CD4-positive, alpha-beta T cell (primary cell): ENCODE data around the gene LLGL2. TPM values are rescaled to one million over a fixed set of nuclear protein-coding genes. Genes with fewer than 3 reads are reported as not detected.

Experiments used
- ATAC-seq: fragments of 200-7000 bp; cut with Tn5 transposase; one replicate; pipeline ENCODE4 v1.10.0; 2022; ENCODE audit warnings: mild to moderate bottlenecking; ENCODE audit not compliant: poor library complexity
- CTCF ChIA-PET: fragments of 350-600 bp; sonication (Branson Sonifier 250); formaldehyde crosslinking; loops from one replicate; lab custom pipeline; 2021; ENCODE audit warnings: antibody characterized with exemption, inconsistent platforms; lab: Charles Lee
- POLR2A ChIA-PET: fragments of 350-600 bp; sonication (Branson Sonifier 250); formaldehyde crosslinking; loops from one replicate; lab custom pipeline; 2021; ENCODE audit warnings: antibody characterized with exemption, inconsistent platforms; lab: Charles Lee
- DNase-seq, 14 experiments: peaks; one replicate each; pipeline ENCODE4 v3.0.0-alpha.2; 2013 to 2020; ENCODE audit warnings: mixed read lengths in 2 of 14
- H3K27ac ChIP-seq, 2 donors: one replicate each; pipeline versions ENCODE4 v1.5.1 to v1.7.0; 2013; ENCODE audit warnings: low read length in 2 of 2, low read depth in 1 of 2, mild to moderate bottlenecking in 1 of 2
- H3K27me3 ChIP-seq, 2 experiments: 1 replicate in 1 of 2; 2 replicates in 1 of 2; pipeline versions ENCODE4 v1.6.1 to v1.7.0; 2013; ENCODE audit warnings: low read length in 2 of 2, control low read depth in 1 of 2, mild to moderate bottlenecking in 1 of 2, moderate library complexity in 1 of 2; ENCODE audit not compliant: insufficient read depth in 2 of 2, control insufficient read depth in 1 of 2
- H3K36me3 ChIP-seq: one replicate; pipeline ENCODE4 v1.6.1; 2013; ENCODE audit warnings: low read length, control low read depth; ENCODE audit not compliant: insufficient read depth
- H3K4me1 ChIP-seq: one replicate; pipeline ENCODE4 v1.6.1; 2013; ENCODE audit warnings: low read length, control low read depth; ENCODE audit not compliant: insufficient read depth
- H3K4me3 ChIP-seq: one replicate; pipeline ENCODE4 v1.5.1; 2013; ENCODE audit warnings: mild to moderate bottlenecking, low read length, moderate library complexity
- H3K9me3 ChIP-seq, 2 experiments: 1 replicate in 1 of 2; 2 replicates in 1 of 2; pipeline versions ENCODE4 v1.6.1 to v1.7.0; 2013; ENCODE audit warnings: low read length in 2 of 2, mild to moderate bottlenecking in 2 of 2, control low read depth in 1 of 2, moderate library complexity in 1 of 2; ENCODE audit not compliant: control insufficient read depth in 1 of 2, insufficient read depth in 1 of 2
- H3K27ac Mint-ChIP-seq: one replicate; pipeline ENCODE4 v1.8.0; 2020; ENCODE audit warnings: mixed read lengths
- H3K27me3 Mint-ChIP-seq: one replicate; pipeline ENCODE4 v1.8.0; 2021; ENCODE audit warnings: mixed read lengths
- H3K36me3 Mint-ChIP-seq: one replicate; pipeline ENCODE4 v1.8.0; 2021; ENCODE audit warnings: low read depth, mixed read lengths
- H3K4me1 Mint-ChIP-seq: one replicate; pipeline ENCODE4 v1.8.0; 2021; ENCODE audit warnings: low read depth, mixed read lengths
- H3K4me3 Mint-ChIP-seq: one replicate; pipeline ENCODE4 v1.8.0; 2020; ENCODE audit warnings: mild to moderate bottlenecking, mixed read lengths
- H3K9me3 Mint-ChIP-seq: one replicate; pipeline ENCODE4 v1.8.0; 2020; ENCODE audit warnings: mixed read lengths
- CTCF ChIP-seq: fragments of 200-600 bp; IDR thresholded peaks from one replicate; pipeline ENCODE4 v1.8.0; 2022; ENCODE audit warnings: antibody characterized with exemption, mild to moderate bottlenecking
- intact Hi-C, 2 experiments: fragments of 100-400 bp; cut with DNase I in 1 of 2; cut with micrococcal nuclease in 1 of 2; formaldehyde crosslinking; loops; one replicate each; pipeline versions ENCODE4 v1.15.1 to v1.9.0; 2023 to 2025; cut with DNase I, micrococcal nuclease
- total RNA-seq, 174 experiments: library from RNA in 2 of 174; stranded (reverse) in 2 of 174; gene quantifications; one replicate each; pipeline ENCODE4 v1.2.3 and lab custom pipeline; 2021 to 2026

The LLGL2 gene
- total RNA-seq, 2 experiments from 2014 or later, result 31.2 to 34.2 TPM

DNA sequence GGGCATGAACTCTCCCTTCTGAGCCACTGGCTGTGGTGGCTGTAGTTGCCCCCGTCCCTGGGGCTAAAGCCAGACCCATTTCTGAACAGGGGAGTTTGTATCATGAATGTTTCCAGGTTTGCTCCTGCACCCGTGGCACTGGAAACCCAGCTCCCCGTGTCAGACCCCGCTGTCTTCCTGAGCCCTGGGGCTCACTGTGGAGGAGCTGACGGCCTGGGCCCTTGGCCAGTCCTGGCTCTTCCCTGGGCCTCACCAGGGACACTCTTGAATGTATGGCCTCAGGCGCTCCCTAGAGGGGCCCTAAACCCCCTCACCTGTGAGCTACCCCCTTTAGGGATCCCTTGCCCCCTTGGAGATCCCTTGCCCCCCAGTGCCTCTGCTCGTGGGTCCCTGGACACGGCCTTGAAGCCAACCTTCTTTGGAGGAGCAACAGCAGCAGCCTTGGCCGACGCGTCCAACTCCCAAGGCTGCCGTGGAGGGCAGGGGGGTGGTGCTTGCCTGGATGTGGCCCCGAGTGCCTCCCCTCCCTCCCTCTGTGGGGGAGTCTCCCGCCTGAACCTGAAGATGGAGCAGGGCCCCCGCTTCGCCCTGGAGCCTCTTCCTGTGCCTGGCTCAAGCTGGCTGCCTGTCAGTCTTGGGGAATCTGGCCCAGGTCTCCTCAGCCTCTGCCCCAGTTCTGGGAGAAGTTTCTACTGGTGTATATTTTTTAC, 26.0 kb upstream of the LLGL2 start:
- no peaks in the 10 kb centered on the region for H3K9me3 Mint-ChIP-seq
- no peak for DNase-seq
- H3K4me1 Mint-ChIP-seq, result peaks cover 9% of the 10 kb centered on the region
- ATAC-seq, result no peak
- intact Hi-C loops, result no loop called here
- peaks cover 40% of the 10 kb centered on the region for H3K36me3 Mint-ChIP-seq
- H3K36me3 ChIP-seq, result peaks cover 36% of the 10 kb centered on the region
- H3K4me3 Mint-ChIP-seq, result no peak overlapping the region
- H3K9me3 ChIP-seq, result no peaks in the 10 kb centered on the region
- H3K27me3 Mint-ChIP-seq, result no peaks in the 10 kb centered on the region
- peaks cover 9% of the 10 kb centered on the region for H3K4me1 ChIP-seq
- no peak overlapping the region for H3K4me3 ChIP-seq
- ChIA-PET POLR2A (interaction anchor here (0.7 kb wide), 2 partner anchors 12 to 43 kb away, joined by 3 read pairs; partner anchors contain the start of gene TMEM94), CTCF (no interaction called here)
- TF ChIP-seq CTCF, result no peak
- H3K27ac ChIP-seq, result no peak overlapping the region
- H3K27me3 ChIP-seq, result no peaks in the 10 kb centered on the region
- H3K27ac Mint-ChIP-seq, result no peak overlapping the region

- Mint-ChIP-seq H3K27me3 (no peaks in the 10 kb centered on the region), H3K27ac (no peak overlapping the region), H3K4me3 (no peak overlapping the region), H3K4me1 (peaks cover 9% of the 10 kb centered on the region), H3K9me3 (no peaks in the 10 kb centered on the region), H3K36me3 (peaks cover 31% of the 10 kb centered on the region)
- ATAC-seq (no peak), DNase-seq (no peak)
- Histone ChIP-seq H3K36me3 (peaks cover 27% of the 10 kb centered on the region), H3K4me3 (no peak overlapping the region), H3K9me3 (no peaks in the 10 kb centered on the region), H3K4me1 (peaks cover 9% of the 10 kb centered on the region), H3K27ac (no peak overlapping the region), H3K27me3 (no peaks in the 10 kb centered on the region)
- POLR2A ChIA-PET, result interaction anchor here (0.8 kb wide), 1 partner anchor 25 kb away, joined by 3 read pairs; the partner anchor contains the start of gene LLGL2
- CTCF ChIA-PET, result no interaction called here
- TF ChIP-seq CTCF, result no peak
- intact Hi-C loops, result no loop called here
Measured at GRCh38 chr17:75500419-75501216, 24.9 kb upstream of the LLGL2 start.

GRCh38 chr17:75501378-75502071, 24.0 kb upstream of the LLGL2 start:
- ATAC-seq, result no peak
- ChIA-PET POLR2A (interaction anchor here (0.8 kb wide), 1 partner anchor 24 kb away, joined by 3 read pairs; the partner anchor contains the start of gene LLGL2), CTCF (no interaction called here)
- no peak overlapping the region for H3K4me3 Mint-ChIP-seq
- H3K27ac Mint-ChIP-seq, result no peak overlapping the region
- intact Hi-C loops, result no loop called here
- peaks cover 26% of the 10 kb centered on the region for H3K36me3 Mint-ChIP-seq
- Histone ChIP-seq H3K4me3 (no peak overlapping the region), H3K4me1 (peaks cover 9% of the 10 kb centered on the region), H3K36me3 (peaks cover 21% of the 10 kb centered on the region), H3K27me3 (no peaks in the 10 kb centered on the region), H3K27ac (no peak overlapping the region), H3K9me3 (no peaks in the 10 kb centered on the region)
- H3K9me3 Mint-ChIP-seq, result no peaks in the 10 kb centered on the region
- H3K4me1 Mint-ChIP-seq, result peaks cover 9% of the 10 kb centered on the region
- no peak for TF ChIP-seq CTCF
- H3K27me3 Mint-ChIP-seq, result no peaks in the 10 kb centered on the region
- DNase-seq, result no peak
